Suppressor macrophage (primary cell): ENCODE data around the gene MSH2.
"Not testable (repeated sequence)": the region's sequence is repeated elsewhere in the genome, so short reads cannot be mapped to it uniquely, and the experiment has no call there.

Experiments used
- DNase-seq, 4 experiments: peaks; one replicate each; pipeline ENCODE4 v3.0.0-alpha.2; 2020 to 2022

Gene MSH2

GRCh38 chr2:47407976-47408375 lies 5.0 kb downstream of the MSH2 start:
- DNase-seq = not testable (repeated sequence)

GRCh38 chr2:47414682-47415458 lies 11.9 kb downstream of the MSH2 start:
- DNase-seq = no peak

- no peak for DNase-seq
These were observed 17.3 kb downstream of the MSH2 start for GRCh38 chr2:47420214-47420613.

- not testable (repeated sequence) for DNase-seq
These were observed 17.7 kb downstream of the MSH2 start for GRCh38 chr2:47420683-47421082.

GRCh38 chr2:47422016-47422415 lies 19.1 kb downstream of the MSH2 start:
- DNase-seq = no peak

- DNase-seq = no peak
These were observed 19.6 kb downstream of the MSH2 start for GRCh38 chr2:47422560-47422959.

GRCh38 chr2:47426786-47427185 lies 23.8 kb downstream of the MSH2 start:
- no peak for DNase-seq

GRCh38 chr2:47429795-47430194 lies 26.8 kb downstream of the MSH2 start:
- DNase-seq = no peak

- DNase-seq = not testable (repeated sequence)
These were observed 30.1 kb downstream of the MSH2 start for GRCh38 chr2:47433006-47433405.

GRCh38 chr2:47433445-47433844 lies 30.5 kb downstream of the MSH2 start:
- DNase-seq = not testable (repeated sequence)

GRCh38 chr2:47437287-47437686 lies 34.3 kb downstream of the MSH2 start:
- peak in 3 of 4 experiments; percentile 5 to 50 (median 28) for DNase-seq

GRCh38 chr2:47438106-47438505 lies 35.1 kb downstream of the MSH2 start:
- DNase-seq = no peak

GRCh38 chr2:47438783-47439182 lies 35.8 kb downstream of the MSH2 start:
- no peak for DNase-seq

GRCh38 chr2:47451790-47452189 lies 48.8 kb downstream of the MSH2 start:
- DNase-seq = no peak

- DNase-seq = no peak
These were observed 49.8 kb downstream of the MSH2 start for GRCh38 chr2:47452761-47453160.

- DNase-seq = not testable (repeated sequence)
These were observed 51.9 kb downstream of the MSH2 start for GRCh38 chr2:47454818-47455217.

- no peak for DNase-seq
These were observed 52.5 kb downstream of the MSH2 start for GRCh38 chr2:47455411-47455810.

GRCh38 chr2:47456851-47457250 lies 53.9 kb downstream of the MSH2 start:
- no peak for DNase-seq

GRCh38 chr2:47457268-47457667 lies 54.3 kb downstream of the MSH2 start:
- DNase-seq = peak; percentile 1 to 5 (median 3)

GRCh38 chr2:47459021-47459420 lies 56.1 kb downstream of the MSH2 start:
- no peak for DNase-seq

- DNase-seq = no peak
These were observed 57.8 kb downstream of the MSH2 start for GRCh38 chr2:47460766-47461165.

- DNase-seq = no peak
These were observed 68.6 kb downstream of the MSH2 start for GRCh38 chr2:47471429-47472116.

GRCh38 chr2:47479863-47480262 lies 76.9 kb downstream of the MSH2 start:
- no peak for DNase-seq

- DNase-seq = no peak
These were observed 80.2 kb downstream of the MSH2 start for GRCh38 chr2:47483191-47483590.
